GM18517 (cell line): ENCODE results near the gene LCN12.

ENCODE experiments used
- ATAC-seq: cut with Tn5 transposase; IDR thresholded peaks from one replicate; pipeline ENCODE4 v1.9.1; 2021; ENCODE audit warnings: mild to moderate bottlenecking, moderate library complexity; ENCODE audit not compliant: unreplicated experiment

Gene LCN12

GRCh38 chr9:136957461-136957860, 5.4 kb downstream of the LCN12 start:
- ATAC-seq, result no peak

- ATAC-seq, result no peak
Observed at GRCh38 chr9:136957901-136958300, 5.8 kb downstream of the LCN12 start.

- no peak for ATAC-seq
Observed at GRCh38 chr9:136958473-136958872, 6.4 kb downstream of the LCN12 start.

GRCh38 chr9:136958898-136959850, 7.1 kb downstream of the LCN12 start:
- no peak for ATAC-seq

- no peak for ATAC-seq
Observed at GRCh38 chr9:136960212-136960937, 8.3 kb downstream of the LCN12 start.

GRCh38 chr9:136960938-136961275, 8.8 kb downstream of the LCN12 start:
- no peak for ATAC-seq

- no peak for ATAC-seq
Observed at GRCh38 chr9:136961279-136962065, 9.4 kb downstream of the LCN12 start.

- no peak for ATAC-seq
Observed at GRCh38 chr9:136962163-136962562, 10.1 kb downstream of the LCN12 start.

GRCh38 chr9:136962701-136963248, 10.7 kb downstream of the LCN12 start:
- no peak for ATAC-seq

- no peak for ATAC-seq
Observed at GRCh38 chr9:136963341-136963740, 11.3 kb downstream of the LCN12 start.

GRCh38 chr9:136963751-136964150, 11.7 kb downstream of the LCN12 start:
- ATAC-seq, result no peak

- no peak for ATAC-seq
Observed at GRCh38 chr9:136964171-136964689, 12.2 kb downstream of the LCN12 start.

GRCh38 chr9:136964833-136965422, 12.9 kb downstream of the LCN12 start:
- no peak for ATAC-seq

GRCh38 chr9:136965771-136966484, 13.9 kb downstream of the LCN12 start:
- ATAC-seq, result no peak

- ATAC-seq, result no peak
Observed at GRCh38 chr9:136968333-136969127, 16.5 kb downstream of the LCN12 start.

GRCh38 chr9:136969150-136969549, 17.1 kb downstream of the LCN12 start:
- no peak for ATAC-seq

GRCh38 chr9:136969774-136970173, 17.7 kb downstream of the LCN12 start:
- no peak for ATAC-seq

- ATAC-seq, result no peak
Observed at GRCh38 chr9:136970361-136970760, 18.3 kb downstream of the LCN12 start.

- ATAC-seq, result no peak
Observed at GRCh38 chr9:136971746-136972145, 19.7 kb downstream of the LCN12 start.
